OCI-LY3 (cell line): ENCODE data around the gene PROB1.
"Not testable (repeated sequence)": the region's sequence is repeated elsewhere in the genome, so short reads cannot be mapped to it uniquely, and the experiment has no call there.

Experiments used
- H2AFZ ChIP-seq: fragments of 200-600, 300-600 bp; shearing (Covaris generic); 2 replicates; pipeline ENCODE4 v1.6.0; 2014; ENCODE audit warnings: antibody characterized with exemption, low read depth, low read length
- H3K27ac ChIP-seq: fragments of 200-600, 300-600 bp; sonication (generic); 2 replicates; pipeline ENCODE4 v1.5.1; 2014; ENCODE audit warnings: mild to moderate bottlenecking, low read length, moderate library complexity, mixed read lengths
- H3K27me3 ChIP-seq: fragments of 200-600, 300-600 bp; sonication (generic); 2 replicates; pipeline ENCODE4 v1.6.1; 2014; ENCODE audit warnings: low read depth, low read length, mixed read lengths
- H3K36me3 ChIP-seq: fragments of 200-600, 300-600 bp; sonication (generic); replicated peaks from 2 replicates; pipeline ENCODE3; 2014; ENCODE audit warnings: low read depth, low read length, mixed read lengths
- H3K4me1 ChIP-seq: fragments of 300-600, 200-600 bp; sonication (generic); 2 replicates; pipeline ENCODE4 v1.6.1; 2014; ENCODE audit warnings: low read length, mixed read lengths
- H3K4me2 ChIP-seq: fragments of 200-600, 300-600 bp; sonication (generic); 2 replicates; pipeline ENCODE4 v1.6.1; 2014; ENCODE audit warnings: low read length, mixed read lengths
- H3K4me3 ChIP-seq: fragments of 300-600, 200-600 bp; sonication (generic); 2 replicates; pipeline ENCODE4 v1.5.1; 2014; ENCODE audit warnings: antibody characterized with exemption, mild to moderate bottlenecking, low read length, moderate library complexity
- H3K79me2 ChIP-seq: fragments of 300-600, 200-600 bp; shearing (Covaris generic); 2 replicates; pipeline ENCODE4 v1.6.1; 2014; ENCODE audit warnings: mild to moderate bottlenecking, low read length, mixed read lengths
- H3K9ac ChIP-seq: fragments of 300-600, 200-600 bp; shearing (Covaris generic); 2 replicates; pipeline ENCODE4 v1.6.0; 2014; ENCODE audit warnings: mild to moderate bottlenecking, low read length, moderate library complexity
- H3K9me3 ChIP-seq: fragments of 200-600, 300-600 bp; shearing (Covaris generic); 2 replicates; pipeline ENCODE4 v1.6.1; 2014; ENCODE audit warnings: low read length, mixed read lengths; ENCODE audit not compliant: insufficient read depth
- H4K20me1 ChIP-seq: fragments of 200-600, 300-600 bp; sonication (generic); 2 replicates; pipeline ENCODE4 v1.6.1; 2016; ENCODE audit warnings: low read length, mixed read lengths; ENCODE audit not compliant: insufficient read depth
- EZH2phosphoT487 ChIP-seq: fragments of 200-600 bp; shearing (Covaris generic); IDR thresholded peaks from 2 replicates; pipeline ENCODE4 v1.6.1; 2018; ENCODE audit warnings: antibody characterized with exemption, mixed run types, low read depth
- TF ChIP-seq, protein P1 (sequence below): fragments of 200-600, 300-600 bp; sonication (generic); IDR thresholded peaks from 2 replicates; pipeline ENCODE4 v1.5.1; 2014; ENCODE audit warnings: antibody characterized with exemption, low read length, low read depth

The PROB1 gene, protein sequence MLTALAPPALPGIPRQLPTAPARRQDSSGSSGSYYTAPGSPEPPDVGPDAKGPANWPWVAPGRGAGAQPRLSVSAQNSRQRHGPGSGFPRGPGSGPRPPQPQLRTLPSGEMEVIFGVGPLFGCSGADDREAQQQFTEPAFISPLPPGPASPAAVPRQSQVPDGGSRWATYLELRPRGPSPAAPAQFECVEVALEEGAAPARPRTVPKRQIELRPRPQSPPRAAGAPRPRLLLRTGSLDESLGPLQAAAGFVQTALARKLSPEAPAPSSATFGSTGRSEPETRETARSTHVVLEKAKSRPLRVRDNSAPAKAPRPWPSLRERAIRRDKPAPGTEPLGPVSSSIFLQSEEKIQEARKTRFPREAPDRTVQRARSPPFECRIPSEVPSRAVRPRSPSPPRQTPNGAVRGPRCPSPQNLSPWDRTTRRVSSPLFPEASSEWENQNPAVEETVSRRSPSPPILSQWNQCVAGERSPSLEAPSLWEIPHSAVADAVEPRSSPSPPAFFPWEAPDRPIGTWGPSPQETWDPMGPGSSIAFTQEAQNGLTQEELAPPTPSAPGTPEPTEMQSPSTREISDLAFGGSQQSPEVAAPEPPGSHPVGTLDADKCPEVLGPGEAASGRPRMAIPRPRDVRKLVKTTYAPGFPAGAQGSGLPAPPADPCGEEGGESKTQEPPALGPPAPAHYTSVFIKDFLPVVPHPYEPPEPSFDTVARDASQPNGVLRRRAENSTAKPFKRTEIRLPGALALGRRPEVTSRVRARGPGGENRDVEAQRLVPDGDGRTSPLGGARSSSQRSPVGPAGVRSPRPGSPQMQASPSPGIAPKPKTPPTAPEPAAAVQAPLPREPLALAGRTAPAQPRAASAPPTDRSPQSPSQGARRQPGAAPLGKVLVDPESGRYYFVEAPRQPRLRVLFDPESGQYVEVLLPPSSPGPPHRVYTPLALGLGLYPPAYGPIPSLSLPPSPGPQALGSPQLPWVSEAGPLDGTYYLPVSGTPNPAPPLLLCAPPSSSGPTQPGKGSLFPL

DNA sequence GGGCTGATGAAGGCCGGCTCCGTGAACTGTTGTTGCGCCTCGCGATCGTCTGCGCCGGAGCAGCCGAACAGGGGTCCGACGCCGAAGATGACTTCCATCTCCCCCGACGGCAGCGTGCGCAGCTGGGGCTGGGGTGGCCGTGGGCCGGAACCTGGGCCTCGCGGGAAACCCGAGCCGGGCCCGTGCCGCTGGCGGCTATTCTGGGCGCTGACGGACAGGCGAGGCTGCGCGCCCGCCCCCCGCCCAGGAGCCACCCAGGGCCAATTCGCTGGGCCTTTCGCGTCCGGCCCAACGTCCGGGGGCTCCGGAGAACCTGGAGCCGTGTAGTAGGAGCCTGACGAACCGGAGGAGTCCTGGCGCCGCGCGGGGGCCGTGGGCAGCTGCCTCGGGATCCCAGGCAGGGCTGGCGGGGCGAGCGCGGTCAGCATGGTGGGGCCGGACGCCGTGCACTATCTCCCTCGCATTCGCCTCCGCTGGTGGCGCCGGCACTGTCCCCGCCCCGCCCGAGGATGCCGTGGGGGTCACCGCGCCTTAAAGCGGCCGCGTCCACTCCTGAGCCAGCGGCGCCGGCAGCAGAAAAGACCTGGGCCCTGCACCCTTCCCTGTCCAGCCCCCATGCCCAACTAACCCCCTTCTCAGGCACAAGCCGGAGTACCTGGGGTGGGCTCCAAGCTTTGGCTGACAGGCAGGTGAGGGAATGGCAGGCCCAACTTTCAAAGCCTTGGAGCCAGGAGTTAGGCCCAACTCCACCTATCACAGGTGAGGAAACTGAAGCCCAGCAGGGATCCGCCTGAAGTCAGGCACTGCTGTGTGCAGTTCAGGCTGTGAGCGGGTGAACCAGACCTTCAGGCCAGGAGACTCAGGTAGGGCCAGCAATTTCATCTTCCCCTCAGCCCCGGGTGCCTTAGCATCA is at the start of gene PROB1:
TSS of gene PROB1 (minus strand) at position 451 of the 913 bp plus-strand sequence. CDS start at position 428, 23 bp downstream.
- H3K27ac ChIP-seq: no peak within 1 kb of the TSS
- no peak within 1 kb of the TSS for H3K9ac ChIP-seq
- H3K4me3 ChIP-seq: no peak within 1 kb of the TSS
- peaks cover 36% of the 10 kb centered on the region for H3K4me1 ChIP-seq
- H3K9me3 ChIP-seq: no peaks in the 10 kb centered on the region
- no peak within 1 kb of the TSS for H3K4me2 ChIP-seq
- peaks cover 10% of the 10 kb centered on the region for H3K79me2 ChIP-seq
- TF ChIP-seq, protein P1, sequence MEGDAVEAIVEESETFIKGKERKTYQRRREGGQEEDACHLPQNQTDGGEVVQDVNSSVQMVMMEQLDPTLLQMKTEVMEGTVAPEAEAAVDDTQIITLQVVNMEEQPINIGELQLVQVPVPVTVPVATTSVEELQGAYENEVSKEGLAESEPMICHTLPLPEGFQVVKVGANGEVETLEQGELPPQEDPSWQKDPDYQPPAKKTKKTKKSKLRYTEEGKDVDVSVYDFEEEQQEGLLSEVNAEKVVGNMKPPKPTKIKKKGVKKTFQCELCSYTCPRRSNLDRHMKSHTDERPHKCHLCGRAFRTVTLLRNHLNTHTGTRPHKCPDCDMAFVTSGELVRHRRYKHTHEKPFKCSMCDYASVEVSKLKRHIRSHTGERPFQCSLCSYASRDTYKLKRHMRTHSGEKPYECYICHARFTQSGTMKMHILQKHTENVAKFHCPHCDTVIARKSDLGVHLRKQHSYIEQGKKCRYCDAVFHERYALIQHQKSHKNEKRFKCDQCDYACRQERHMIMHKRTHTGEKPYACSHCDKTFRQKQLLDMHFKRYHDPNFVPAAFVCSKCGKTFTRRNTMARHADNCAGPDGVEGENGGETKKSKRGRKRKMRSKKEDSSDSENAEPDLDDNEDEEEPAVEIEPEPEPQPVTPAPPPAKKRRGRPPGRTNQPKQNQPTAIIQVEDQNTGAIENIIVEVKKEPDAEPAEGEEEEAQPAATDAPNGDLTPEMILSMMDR: no peak
- TF ChIP-seq EZH2phosphoT487: no peak
- H3K27me3 ChIP-seq: no peaks in the 10 kb centered on the region
- H4K20me1 ChIP-seq: no peaks in the 10 kb centered on the region
- H3K36me3 ChIP-seq: peaks cover 2% of the 10 kb centered on the region
- no peak within 1 kb of the TSS for H2AFZ ChIP-seq

DNA sequence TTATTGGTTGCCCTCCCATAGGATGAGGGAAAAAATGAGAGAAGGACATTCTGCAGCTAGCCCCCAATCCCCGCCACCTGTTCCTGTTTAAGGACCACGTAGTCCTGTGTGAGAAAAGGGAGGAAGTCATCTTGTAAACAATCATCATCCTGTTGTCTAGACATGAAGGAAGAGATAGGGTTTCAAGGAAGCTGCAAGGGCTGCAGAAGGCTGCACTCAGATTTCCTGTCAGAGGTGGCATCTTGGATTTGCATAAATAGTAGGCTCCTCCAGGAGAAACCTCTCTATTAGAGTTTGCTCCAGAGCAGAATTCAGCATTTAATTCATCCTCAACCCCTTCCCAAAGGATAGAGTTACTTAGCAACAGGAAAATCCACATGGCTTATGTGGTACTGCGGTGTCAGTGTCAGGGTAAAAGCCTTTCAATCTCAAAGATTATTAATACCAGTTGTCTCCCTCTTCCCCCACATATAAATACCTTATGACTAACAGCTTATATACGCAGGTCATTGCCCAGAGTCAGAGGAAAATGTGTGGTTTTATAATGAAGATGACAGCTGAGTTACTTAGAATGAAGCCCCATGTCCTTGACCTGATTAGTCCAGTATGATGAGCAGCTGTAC is 49.0 kb upstream of the PROB1 start:
- H3K4me2 ChIP-seq: no peak overlapping the region
- H3K4me3 ChIP-seq: no peak overlapping the region
- H3K4me1 ChIP-seq: peaks cover 57% of the 10 kb centered on the region
- H3K27me3 ChIP-seq: no peaks in the 10 kb centered on the region
- no peaks in the 10 kb centered on the region for H3K79me2 ChIP-seq
- no peaks in the 10 kb centered on the region for H4K20me1 ChIP-seq
- H3K27ac ChIP-seq: no peak overlapping the region
- no peak overlapping the region for H3K9ac ChIP-seq
- H3K9me3 ChIP-seq: no peaks in the 10 kb centered on the region
- no peak for TF ChIP-seq EZH2phosphoT487
- TF ChIP-seq, protein P1: no peak
- no peaks in the 10 kb centered on the region for H3K36me3 ChIP-seq
- H2AFZ ChIP-seq: no peak overlapping the region

- H4K20me1 ChIP-seq, H3K9ac ChIP-seq, H3K9me3 ChIP-seq, H3K79me2 ChIP-seq, H3K4me3 ChIP-seq, H3K27ac ChIP-seq, H3K27me3 ChIP-seq, H2AFZ ChIP-seq, H3K36me3 ChIP-seq: not testable (repeated sequence)
- H3K4me1 ChIP-seq: peaks cover 43% of the 10 kb centered on the region
- H3K4me2 ChIP-seq: peak overlapping the region; percentile 99; the same call in 1 of the 2 replicates
These were observed 45.5 kb upstream of the PROB1 start for GRCh38 chr5:139440416-139440815.
